Measurements from ENCODE around the gene GRWD1. TPM values are rescaled to one million over a fixed set of nuclear protein-coding genes. Genes with fewer than 3 reads are reported as not detected.

The GRWD1 gene
- total RNA-seq, 1 experiment from 2014 or later: 56.7 TPM

GRCh38 chr19:48403606-48404005, 42.2 kb upstream of the GRWD1 start:
- Histone ChIP-seq H3K4me3 (ENCODE audit: low read depth in 2 of 2, low read length in 2 of 2) (no peak overlapping the region), H3K4me1 (ENCODE audit: control insufficient read depth, insufficient read depth, low read length) (no peaks in the 10 kb centered on the region), H3K36me3 (ENCODE audit: control insufficient read depth, insufficient read depth, low read length) (no peaks in the 10 kb centered on the region; the same call in 1 of the 2 replicates), H3K9me3 (ENCODE audit: control insufficient read depth, insufficient read depth, low read depth, low read length) (no peaks in the 10 kb centered on the region), H3K27me3 (ENCODE audit: control insufficient read depth, insufficient read depth, low read length) (no peaks in the 10 kb centered on the region), H3K27ac (ENCODE audit: low read length) (no peak overlapping the region)
- in situ Hi-C loops (cut with HindIII; ENCODE audit: low pct_unique_long_range_greater_than_20kb, low sequenced_read_pairs): no loop called here
- TF ChIP-seq POLR2AphosphoS5 (IDR thresholded peaks at IDR 0.05; ENCODE audit: low read depth, low read length) (no peak), SIN3A (IDR thresholded peaks at IDR 0.05; ENCODE audit: borderline replicate concordance, insufficient read depth, low read depth, low read length) (no peak), CTCF (IDR thresholded peaks at IDR 0.05) (no peak)
- no peak for DNase-seq (ENCODE audit: low read depth, low spot score)
- intact Hi-C loops (cut with micrococcal nuclease; ENCODE audit: unreplicated experiment): no loop called here
- BruUV-seq (replicated peaks): no TSS peak
- ChIA-PET POLR2A (no interaction called here), CTCF (interaction anchor here (0.6 kb wide), 1 partner anchor 8 kb away, joined by 3 read pairs; no protein-coding TSS in a partner anchor)
- peak; percentile 73 for ATAC-seq

- ATAC-seq (no peak), DNase-seq (ENCODE audit: low read depth, low spot score) (no peak)
- H3K27ac ChIP-seq (ENCODE audit: low read length): no peak overlapping the region
- H3K4me3 ChIP-seq (ENCODE audit: low read depth in 2 of 2, low read length in 2 of 2): no peak overlapping the region
- no peak for TF ChIP-seq POLR2AphosphoS5 (IDR thresholded peaks at IDR 0.05; ENCODE audit: low read depth, low read length)
- TF ChIP-seq SIN3A (IDR thresholded peaks at IDR 0.05; ENCODE audit: borderline replicate concordance, insufficient read depth, low read depth, low read length): no peak
- no peak for TF ChIP-seq CTCF (IDR thresholded peaks at IDR 0.05)
- no peak for TF ChIP-seq TCF7L2 (IDR thresholded peaks at IDR 0.05; ENCODE audit: low read depth, low read length)
- TF ChIP-seq REST (IDR thresholded peaks at IDR 0.05; ENCODE audit: insufficient read depth in 1 of 2, low read depth in 2 of 2, low read length in 1 of 2): no peak
- H3K27me3 ChIP-seq (ENCODE audit: control insufficient read depth, insufficient read depth, low read length): no peaks in the 10 kb centered on the region
- no TSS peak for BruUV-seq (replicated peaks)
- no peaks in the 10 kb centered on the region for H3K4me1 ChIP-seq (ENCODE audit: control insufficient read depth, insufficient read depth, low read length)
- POLR2A ChIA-PET: no interaction called here
- in situ Hi-C loops (cut with HindIII; ENCODE audit: low pct_unique_long_range_greater_than_20kb, low sequenced_read_pairs) (no loop called here), intact Hi-C loops (cut with micrococcal nuclease; ENCODE audit: unreplicated experiment) (no loop called here)
- CTCF ChIA-PET: interaction anchor here (0.6 kb wide), 1 partner anchor 49 kb away, joined by 6 read pairs; no protein-coding TSS in a partner anchor
- no peaks in the 10 kb centered on the region for H3K9me3 ChIP-seq (ENCODE audit: control insufficient read depth, insufficient read depth, low read depth, low read length)
- H3K36me3 ChIP-seq (ENCODE audit: control insufficient read depth, insufficient read depth, low read length): no peaks in the 10 kb centered on the region
Measured at GRCh38 chr19:48405010-48405659, 40.6 kb upstream of the GRWD1 start.
